HG03103 (cell line): ENCODE results near the gene EVX1.

Experiments used
- ATAC-seq: cut with Tn5 transposase; IDR thresholded peaks from one replicate; pipeline ENCODE4 v1.9.1; 2021; ENCODE audit warnings: low read depth; ENCODE audit not compliant: unreplicated experiment

Gene EVX1

GRCh38 chr7:27248427-27248806 lies 5.8 kb downstream of the EVX1 start:
- ATAC-seq: no peak

- no peak for ATAC-seq
Observed at GRCh38 chr7:27248911-27249723, 6.5 kb downstream of the EVX1 start.

GRCh38 chr7:27249724-27250556 lies 7.3 kb downstream of the EVX1 start:
- ATAC-seq: no peak

GRCh38 chr7:27250557-27251070 lies 8.0 kb downstream of the EVX1 start:
- ATAC-seq: no peak

GRCh38 chr7:27251136-27251651 lies 8.6 kb downstream of the EVX1 start:
- ATAC-seq: no peak

GRCh38 chr7:27251652-27252590 lies 9.3 kb downstream of the EVX1 start:
- no peak for ATAC-seq

GRCh38 chr7:27254625-27255024 lies 12.0 kb downstream of the EVX1 start:
- ATAC-seq: no peak

GRCh38 chr7:27260211-27260610 lies 17.6 kb downstream of the EVX1 start:
- ATAC-seq: no peak

- ATAC-seq: no peak
Observed at GRCh38 chr7:27262121-27262520, 19.5 kb downstream of the EVX1 start.

GRCh38 chr7:27263781-27264180 lies 21.2 kb downstream of the EVX1 start:
- ATAC-seq: no peak

- no peak for ATAC-seq
Observed at GRCh38 chr7:27269455-27269854, 26.9 kb downstream of the EVX1 start.

- no peak for ATAC-seq
Observed at GRCh38 chr7:27271384-27271783, 28.8 kb downstream of the EVX1 start.

GRCh38 chr7:27277628-27278027 lies 35.0 kb downstream of the EVX1 start:
- no peak for ATAC-seq

GRCh38 chr7:27283558-27283957 lies 41.0 kb downstream of the EVX1 start:
- no peak for ATAC-seq

GRCh38 chr7:27295236-27295635 lies 52.6 kb downstream of the EVX1 start:
- no peak for ATAC-seq

- no peak for ATAC-seq
Observed at GRCh38 chr7:27297356-27297755, 54.8 kb downstream of the EVX1 start.
